Activated naive CD8-positive, alpha-beta T cell (primary cell): ENCODE results near the gene HIPK2.

Experiments used
- H3K27ac Mint-ChIP-seq: one replicate; pipeline ENCODE4 v1.8.0; 2021; ENCODE audit warnings: mixed read lengths
- H3K27me3 Mint-ChIP-seq: one replicate; pipeline ENCODE4 v1.8.0; 2021; ENCODE audit warnings: mixed read lengths
- H3K36me3 Mint-ChIP-seq: one replicate; pipeline ENCODE4 v1.8.0; 2021; ENCODE audit warnings: mixed read lengths
- H3K4me1 Mint-ChIP-seq: one replicate; pipeline ENCODE4 v1.8.0; 2021; ENCODE audit warnings: low read depth, mixed read lengths
- H3K4me3 Mint-ChIP-seq: one replicate; pipeline ENCODE4 v1.8.0; 2021; ENCODE audit warnings: mild to moderate bottlenecking, mixed read lengths
- H3K9me3 Mint-ChIP-seq: one replicate; pipeline ENCODE4 v1.8.0; 2021; ENCODE audit warnings: low read depth, mixed read lengths

The HIPK2 gene

GRCh38 chr7:139772115-139772514 is 5.7 kb downstream of the HIPK2 start:
- H3K4me1 Mint-ChIP-seq: peaks cover 87% of the 10 kb centered on the region
- no peak overlapping the region for H3K4me3 Mint-ChIP-seq
- no peaks in the 10 kb centered on the region for H3K27me3 Mint-ChIP-seq
- no peaks in the 10 kb centered on the region for H3K9me3 Mint-ChIP-seq
- peak overlapping the region; percentile 28 for H3K27ac Mint-ChIP-seq
- peaks cover 3% of the 10 kb centered on the region for H3K36me3 Mint-ChIP-seq

- H3K27me3 Mint-ChIP-seq: no peaks in the 10 kb centered on the region
- H3K4me3 Mint-ChIP-seq: peak overlapping the region; percentile 44
- peaks cover 91% of the 10 kb centered on the region for H3K4me1 Mint-ChIP-seq
- H3K9me3 Mint-ChIP-seq: no peaks in the 10 kb centered on the region
- H3K27ac Mint-ChIP-seq: peak overlapping the region; percentile 30
- peaks cover 3% of the 10 kb centered on the region for H3K36me3 Mint-ChIP-seq
Measured at GRCh38 chr7:139771001-139771956, 6.5 kb downstream of the HIPK2 start.

GRCh38 chr7:139769761-139770160 is 8.0 kb downstream of the HIPK2 start:
- no peaks in the 10 kb centered on the region for H3K27me3 Mint-ChIP-seq
- H3K36me3 Mint-ChIP-seq: peaks cover 6% of the 10 kb centered on the region
- H3K9me3 Mint-ChIP-seq: no peaks in the 10 kb centered on the region
- H3K4me1 Mint-ChIP-seq: peaks cover 89% of the 10 kb centered on the region
- H3K27ac Mint-ChIP-seq: peak overlapping the region; percentile 89
- H3K4me3 Mint-ChIP-seq: no peak overlapping the region

- Mint-ChIP-seq H3K36me3 (peaks cover 10% of the 10 kb centered on the region), H3K27ac (peak overlapping the region; percentile 89), H3K4me3 (no peak overlapping the region), H3K27me3 (no peaks in the 10 kb centered on the region), H3K4me1 (peaks cover 87% of the 10 kb centered on the region), H3K9me3 (no peaks in the 10 kb centered on the region)
Measured at GRCh38 chr7:139769066-139769465, 8.7 kb downstream of the HIPK2 start.

- Mint-ChIP-seq H3K9me3 (no peaks in the 10 kb centered on the region), H3K27ac (peak overlapping the region; percentile 89)
Measured at GRCh38 chr7:139768249-139768824, 9.5 kb downstream of the HIPK2 start.

GRCh38 chr7:139767561-139767982 is 10.2 kb downstream of the HIPK2 start:
- peaks cover 84% of the 10 kb centered on the region for H3K4me1 Mint-ChIP-seq
- peaks cover 15% of the 10 kb centered on the region for H3K36me3 Mint-ChIP-seq

More at GRCh38 chr7:139768249-139768824, 9.5 kb downstream of the HIPK2 start:
- Mint-ChIP-seq H3K4me3 (peak overlapping the region; percentile 35), H3K4me1 (peaks cover 85% of the 10 kb centered on the region), H3K36me3 (peaks cover 11% of the 10 kb centered on the region), H3K27me3 (no peaks in the 10 kb centered on the region)

GRCh38 chr7:139765143-139765542 is 12.7 kb downstream of the HIPK2 start:
- H3K36me3 Mint-ChIP-seq: peaks cover 21% of the 10 kb centered on the region
- H3K4me3 Mint-ChIP-seq: no peak overlapping the region

More at GRCh38 chr7:139767561-139767982, 10.2 kb downstream of the HIPK2 start:
- Mint-ChIP-seq H3K9me3 (no peaks in the 10 kb centered on the region), H3K27ac (peak overlapping the region; percentile 89), H3K4me3 (peak overlapping the region; percentile 35), H3K27me3 (no peaks in the 10 kb centered on the region)

GRCh38 chr7:139763330-139763729 is 14.5 kb downstream of the HIPK2 start:
- Mint-ChIP-seq H3K27ac (no peak overlapping the region), H3K9me3 (no peaks in the 10 kb centered on the region), H3K36me3 (peaks cover 21% of the 10 kb centered on the region), H3K27me3 (no peaks in the 10 kb centered on the region), H3K4me3 (no peak overlapping the region), H3K4me1 (peaks cover 78% of the 10 kb centered on the region)

More at GRCh38 chr7:139765143-139765542, 12.7 kb downstream of the HIPK2 start:
- no peak overlapping the region for H3K27ac Mint-ChIP-seq
- no peaks in the 10 kb centered on the region for H3K9me3 Mint-ChIP-seq
- peaks cover 83% of the 10 kb centered on the region for H3K4me1 Mint-ChIP-seq
- H3K27me3 Mint-ChIP-seq: no peaks in the 10 kb centered on the region

- Mint-ChIP-seq H3K36me3 (peaks cover 21% of the 10 kb centered on the region), H3K27me3 (no peaks in the 10 kb centered on the region), H3K4me1 (peaks cover 76% of the 10 kb centered on the region), H3K4me3 (no peak overlapping the region), H3K9me3 (no peaks in the 10 kb centered on the region), H3K27ac (peak overlapping the region; percentile 9)
Measured at GRCh38 chr7:139762886-139763285, 14.9 kb downstream of the HIPK2 start.

- Mint-ChIP-seq H3K9me3 (no peaks in the 10 kb centered on the region), H3K4me1 (peaks cover 70% of the 10 kb centered on the region), H3K36me3 (peaks cover 19% of the 10 kb centered on the region), H3K27me3 (no peaks in the 10 kb centered on the region), H3K4me3 (no peak overlapping the region), H3K27ac (no peak overlapping the region)
Measured at GRCh38 chr7:139758388-139758787, 19.4 kb downstream of the HIPK2 start.

GRCh38 chr7:139757968-139758367 is 19.8 kb downstream of the HIPK2 start:
- H3K27me3 Mint-ChIP-seq: no peaks in the 10 kb centered on the region
- peaks cover 19% of the 10 kb centered on the region for H3K36me3 Mint-ChIP-seq
- no peak overlapping the region for H3K4me3 Mint-ChIP-seq
- H3K4me1 Mint-ChIP-seq: peaks cover 72% of the 10 kb centered on the region
- H3K9me3 Mint-ChIP-seq: no peaks in the 10 kb centered on the region
- H3K27ac Mint-ChIP-seq: no peak overlapping the region

GRCh38 chr7:139753693-139754111 is 24.1 kb downstream of the HIPK2 start:
- Mint-ChIP-seq H3K36me3 (peaks cover 8% of the 10 kb centered on the region), H3K27me3 (no peaks in the 10 kb centered on the region), H3K9me3 (no peaks in the 10 kb centered on the region), H3K4me1 (peaks cover 64% of the 10 kb centered on the region), H3K4me3 (no peak overlapping the region), H3K27ac (no peak overlapping the region)

- Mint-ChIP-seq H3K4me1 (peaks cover 62% of the 10 kb centered on the region), H3K36me3 (peaks cover 8% of the 10 kb centered on the region), H3K4me3 (no peak overlapping the region)
Measured at GRCh38 chr7:139753081-139753692, 24.6 kb downstream of the HIPK2 start.

GRCh38 chr7:139752604-139753003 is 25.2 kb downstream of the HIPK2 start:
- Mint-ChIP-seq H3K4me3 (no peak overlapping the region), H3K36me3 (peaks cover 8% of the 10 kb centered on the region), H3K27ac (no peak overlapping the region), H3K4me1 (peaks cover 58% of the 10 kb centered on the region), H3K9me3 (no peaks in the 10 kb centered on the region), H3K27me3 (no peaks in the 10 kb centered on the region)

More at GRCh38 chr7:139753081-139753692, 24.6 kb downstream of the HIPK2 start:
- H3K27ac Mint-ChIP-seq: no peak overlapping the region
- no peaks in the 10 kb centered on the region for H3K9me3 Mint-ChIP-seq
- H3K27me3 Mint-ChIP-seq: no peaks in the 10 kb centered on the region

- H3K36me3 Mint-ChIP-seq: peaks cover 8% of the 10 kb centered on the region
- no peaks in the 10 kb centered on the region for H3K27me3 Mint-ChIP-seq
- no peaks in the 10 kb centered on the region for H3K9me3 Mint-ChIP-seq
- H3K4me1 Mint-ChIP-seq: peaks cover 54% of the 10 kb centered on the region
- H3K27ac Mint-ChIP-seq: no peak overlapping the region
- H3K4me3 Mint-ChIP-seq: no peak overlapping the region
Measured at GRCh38 chr7:139752148-139752547, 25.6 kb downstream of the HIPK2 start.
